ENCODE results near the gene KIF6.

Gene KIF6

GRCh38 chr6:39610221-39610620 is 115.0 kb downstream of the KIF6 start:
- no peaks in the 10 kb centered on the region for H3K4me1 ChIP-seq (ENCODE audit: control insufficient read depth, insufficient read depth, low read length)
- H3K4me3 ChIP-seq (ENCODE audit: low read depth, low read length), result no peak overlapping the region
- no peak overlapping the region for H3K9ac ChIP-seq (ENCODE audit: low read depth, low read length)
- no peaks in the 10 kb centered on the region for H3K9me3 ChIP-seq (ENCODE audit: control insufficient read depth, insufficient read depth, low read length)
- H3K36me3 ChIP-seq (ENCODE audit: control insufficient read depth, insufficient read depth, low read length), result no peaks in the 10 kb centered on the region
- no peaks in the 10 kb centered on the region for H3K27me3 ChIP-seq (ENCODE audit: control insufficient read depth, insufficient read depth, low read length)

GRCh38 chr6:39608652-39609345 is 116.4 kb downstream of the KIF6 start:
- H3K9me3 ChIP-seq (ENCODE audit: control insufficient read depth, insufficient read depth, low read length), result no peaks in the 10 kb centered on the region

GRCh38 chr6:39602601-39603519 is 122.3 kb downstream of the KIF6 start:
- Histone ChIP-seq H3K4me3 (ENCODE audit: low read depth, low read length) (no peak overlapping the region), H3K9me3 (ENCODE audit: control insufficient read depth, insufficient read depth, low read length) (no peaks in the 10 kb centered on the region), H3K36me3 (ENCODE audit: control insufficient read depth, insufficient read depth, low read length) (no peaks in the 10 kb centered on the region), H3K27me3 (ENCODE audit: control insufficient read depth, insufficient read depth, low read length) (no peaks in the 10 kb centered on the region), H3K9ac (ENCODE audit: low read depth, low read length) (no peak overlapping the region), H3K4me1 (ENCODE audit: control insufficient read depth, insufficient read depth, low read length) (no peaks in the 10 kb centered on the region)

More at GRCh38 chr6:39608652-39609345, 116.4 kb downstream of the KIF6 start:
- no peaks in the 10 kb centered on the region for H3K27me3 ChIP-seq (ENCODE audit: control insufficient read depth, insufficient read depth, low read length)
- H3K4me1 ChIP-seq (ENCODE audit: control insufficient read depth, insufficient read depth, low read length), result no peaks in the 10 kb centered on the region
- H3K36me3 ChIP-seq (ENCODE audit: control insufficient read depth, insufficient read depth, low read length), result no peaks in the 10 kb centered on the region
- H3K4me3 ChIP-seq (ENCODE audit: low read depth, low read length), result no peak overlapping the region
- no peak overlapping the region for H3K9ac ChIP-seq (ENCODE audit: low read depth, low read length)

GRCh38 chr6:39599973-39600372 is 125.2 kb downstream of the KIF6 start:
- Histone ChIP-seq H3K27me3 (ENCODE audit: control insufficient read depth, insufficient read depth, low read length) (no peaks in the 10 kb centered on the region), H3K4me3 (ENCODE audit: low read depth, low read length) (no peak overlapping the region), H3K36me3 (ENCODE audit: control insufficient read depth, insufficient read depth, low read length) (no peaks in the 10 kb centered on the region), H3K4me1 (ENCODE audit: control insufficient read depth, insufficient read depth, low read length) (no peaks in the 10 kb centered on the region), H3K9ac (ENCODE audit: low read depth, low read length) (no peak overlapping the region), H3K9me3 (ENCODE audit: control insufficient read depth, insufficient read depth, low read length) (no peaks in the 10 kb centered on the region)

GRCh38 chr6:39599341-39599740 is 125.9 kb downstream of the KIF6 start:
- Histone ChIP-seq H3K9me3 (ENCODE audit: control insufficient read depth, insufficient read depth, low read length) (no peaks in the 10 kb centered on the region), H3K9ac (ENCODE audit: low read depth, low read length) (no peak overlapping the region), H3K36me3 (ENCODE audit: control insufficient read depth, insufficient read depth, low read length) (no peaks in the 10 kb centered on the region), H3K27me3 (ENCODE audit: control insufficient read depth, insufficient read depth, low read length) (no peaks in the 10 kb centered on the region), H3K4me3 (ENCODE audit: low read depth, low read length) (no peak overlapping the region), H3K4me1 (ENCODE audit: control insufficient read depth, insufficient read depth, low read length) (no peaks in the 10 kb centered on the region)

GRCh38 chr6:39594285-39594684 is 130.9 kb downstream of the KIF6 start:
- Histone ChIP-seq H3K27me3 (ENCODE audit: control insufficient read depth, insufficient read depth, low read length) (no peaks in the 10 kb centered on the region), H3K9ac (ENCODE audit: low read depth, low read length) (no peak overlapping the region), H3K4me3 (ENCODE audit: low read depth, low read length) (no peak overlapping the region), H3K36me3 (ENCODE audit: control insufficient read depth, insufficient read depth, low read length) (no peaks in the 10 kb centered on the region), H3K4me1 (ENCODE audit: control insufficient read depth, insufficient read depth, low read length) (peaks cover 5% of the 10 kb centered on the region), H3K9me3 (ENCODE audit: control insufficient read depth, insufficient read depth, low read length) (no peaks in the 10 kb centered on the region)

- H3K27me3 ChIP-seq (ENCODE audit: control insufficient read depth, insufficient read depth, low read length), result no peaks in the 10 kb centered on the region
- no peaks in the 10 kb centered on the region for H3K9me3 ChIP-seq (ENCODE audit: control insufficient read depth, insufficient read depth, low read length)
Observed at GRCh38 chr6:39593646-39594045, 131.6 kb downstream of the KIF6 start.

GRCh38 chr6:39590871-39591393 is 134.3 kb downstream of the KIF6 start:
- Histone ChIP-seq H3K9ac (ENCODE audit: low read depth, low read length) (no peak overlapping the region), H3K27me3 (ENCODE audit: control insufficient read depth, insufficient read depth, low read length) (no peaks in the 10 kb centered on the region), H3K9me3 (ENCODE audit: control insufficient read depth, insufficient read depth, low read length) (no peaks in the 10 kb centered on the region), H3K36me3 (ENCODE audit: control insufficient read depth, insufficient read depth, low read length) (no peaks in the 10 kb centered on the region), H3K4me1 (ENCODE audit: control insufficient read depth, insufficient read depth, low read length) (peaks cover 5% of the 10 kb centered on the region), H3K4me3 (ENCODE audit: low read depth, low read length) (no peak overlapping the region)

More at GRCh38 chr6:39593646-39594045, 131.6 kb downstream of the KIF6 start:
- no peaks in the 10 kb centered on the region for H3K36me3 ChIP-seq (ENCODE audit: control insufficient read depth, insufficient read depth, low read length)
- peaks cover 5% of the 10 kb centered on the region for H3K4me1 ChIP-seq (ENCODE audit: control insufficient read depth, insufficient read depth, low read length)
- H3K9ac ChIP-seq (ENCODE audit: low read depth, low read length), result no peak overlapping the region
- H3K4me3 ChIP-seq (ENCODE audit: low read depth, low read length), result no peak overlapping the region

- Histone ChIP-seq H3K27me3 (ENCODE audit: control insufficient read depth, insufficient read depth, low read length) (no peaks in the 10 kb centered on the region), H3K9me3 (ENCODE audit: control insufficient read depth, insufficient read depth, low read length) (no peaks in the 10 kb centered on the region), H3K4me3 (ENCODE audit: low read depth, low read length) (no peak overlapping the region), H3K9ac (ENCODE audit: low read depth, low read length) (no peak overlapping the region), H3K4me1 (ENCODE audit: control insufficient read depth, insufficient read depth, low read length) (peaks cover 7% of the 10 kb centered on the region), H3K36me3 (ENCODE audit: control insufficient read depth, insufficient read depth, low read length) (no peaks in the 10 kb centered on the region)
Observed at GRCh38 chr6:39587080-39587479, 138.1 kb downstream of the KIF6 start.

GRCh38 chr6:39585641-39586040 is 139.6 kb downstream of the KIF6 start:
- Histone ChIP-seq H3K36me3 (ENCODE audit: control insufficient read depth, insufficient read depth, low read length) (no peaks in the 10 kb centered on the region), H3K9ac (ENCODE audit: low read depth, low read length) (no peak overlapping the region), H3K27me3 (ENCODE audit: control insufficient read depth, insufficient read depth, low read length) (no peaks in the 10 kb centered on the region), H3K9me3 (ENCODE audit: control insufficient read depth, insufficient read depth, low read length) (no peaks in the 10 kb centered on the region), H3K4me1 (ENCODE audit: control insufficient read depth, insufficient read depth, low read length) (peaks cover 3% of the 10 kb centered on the region), H3K4me3 (ENCODE audit: low read depth, low read length) (no peak overlapping the region)

- Histone ChIP-seq H3K27me3 (ENCODE audit: control insufficient read depth, insufficient read depth, low read length) (no peaks in the 10 kb centered on the region), H3K36me3 (ENCODE audit: control insufficient read depth, insufficient read depth, low read length) (no peaks in the 10 kb centered on the region), H3K4me3 (ENCODE audit: low read depth, low read length) (no peak overlapping the region), H3K4me1 (ENCODE audit: control insufficient read depth, insufficient read depth, low read length) (no peaks in the 10 kb centered on the region), H3K9me3 (ENCODE audit: control insufficient read depth, insufficient read depth, low read length) (no peaks in the 10 kb centered on the region), H3K9ac (ENCODE audit: low read depth, low read length) (no peak overlapping the region)
Observed at GRCh38 chr6:39577446-39578165, 147.6 kb downstream of the KIF6 start.

Data from iPS-15b (cell line).